Osteocyte (in vitro differentiated cells): Measurements from ENCODE around the gene ADAM8. TPM values are rescaled to one million over a fixed set of nuclear protein-coding genes. Genes with fewer than 3 reads are reported as not detected.

Experiments used
- DNase-seq: peaks from one replicate; pipeline ENCODE4 v3.0.0; 2021; ENCODE audit warnings: mixed read lengths; ENCODE audit not compliant: unreplicated experiment; ENCODE audit errors: extremely low spot score
- H3K27ac Mint-ChIP-seq: one replicate; pipeline ENCODE4 v1.8.0; 2021; ENCODE audit warnings: mild to moderate bottlenecking, mixed read lengths; ENCODE audit not compliant: unreplicated experiment
- H3K27me3 Mint-ChIP-seq: one replicate; pipeline ENCODE4 v1.8.0; 2021; ENCODE audit warnings: mixed read lengths; ENCODE audit not compliant: unreplicated experiment
- H3K36me3 Mint-ChIP-seq: one replicate; pipeline ENCODE4 v1.8.0; 2021; ENCODE audit warnings: mixed read lengths; ENCODE audit not compliant: unreplicated experiment
- H3K4me1 Mint-ChIP-seq: one replicate; pipeline ENCODE4 v1.8.0; 2021; ENCODE audit warnings: mixed read lengths; ENCODE audit not compliant: unreplicated experiment
- H3K4me3 Mint-ChIP-seq: one replicate; pipeline ENCODE4 v1.8.0; 2021; ENCODE audit warnings: mild to moderate bottlenecking, moderate library complexity, mixed read lengths; ENCODE audit not compliant: unreplicated experiment
- H3K9me3 Mint-ChIP-seq: one replicate; pipeline ENCODE4 v1.8.0; 2021; ENCODE audit warnings: mixed read lengths; ENCODE audit not compliant: unreplicated experiment
- CTCF ChIP-seq: fragments of 200-600 bp; sonication (generic); IDR thresholded peaks from 2 replicates; pipeline ENCODE4 v1.5.0; 2021; ENCODE audit warnings: antibody characterized with exemption, mild to moderate bottlenecking, moderate library complexity
- total RNA-seq: library from RNA; stranded (reverse); gene quantifications from 2 replicates; pipeline ENCODE4 v1.2.1, GENCODE V29; 2021

The ADAM8 gene
- total RNA-seq, 1 donor from 2014 or later = 2.9 TPM

GRCh38 chr10:133313192-133313591, 36.5 kb upstream of the ADAM8 start:
- Mint-ChIP-seq H3K9me3 (no peaks in the 10 kb centered on the region), H3K27me3 (no peaks in the 10 kb centered on the region), H3K4me1 (no peaks in the 10 kb centered on the region), H3K4me3 (no peak overlapping the region), H3K27ac (no peak overlapping the region), H3K36me3 (peaks cover 10% of the 10 kb centered on the region)
- DNase-seq = no peak
- no peak for TF ChIP-seq CTCF

- peaks cover 3% of the 10 kb centered on the region for H3K4me1 Mint-ChIP-seq
- H3K36me3 Mint-ChIP-seq = peaks cover 10% of the 10 kb centered on the region
- TF ChIP-seq CTCF = no peak
- no peaks in the 10 kb centered on the region for H3K27me3 Mint-ChIP-seq
- no peak overlapping the region for H3K4me3 Mint-ChIP-seq
- no peak overlapping the region for H3K27ac Mint-ChIP-seq
- no peaks in the 10 kb centered on the region for H3K9me3 Mint-ChIP-seq
- DNase-seq = no peak
These were observed 36.1 kb upstream of the ADAM8 start for GRCh38 chr10:133312769-133313145.

- Mint-ChIP-seq H3K4me1 (peaks cover 9% of the 10 kb centered on the region), H3K9me3 (no peaks in the 10 kb centered on the region), H3K36me3 (peaks cover 10% of the 10 kb centered on the region), H3K4me3 (no peak overlapping the region), H3K27ac (no peak overlapping the region), H3K27me3 (no peaks in the 10 kb centered on the region)
- no peak for TF ChIP-seq CTCF
- no peak for DNase-seq
These were observed 35.5 kb upstream of the ADAM8 start for GRCh38 chr10:133312016-133312768.

GRCh38 chr10:133311570-133311969, 34.9 kb upstream of the ADAM8 start:
- H3K27me3 Mint-ChIP-seq = no peaks in the 10 kb centered on the region
- peaks cover 14% of the 10 kb centered on the region for H3K4me1 Mint-ChIP-seq
- no peak for TF ChIP-seq CTCF
- H3K36me3 Mint-ChIP-seq = peaks cover 10% of the 10 kb centered on the region
- H3K9me3 Mint-ChIP-seq = no peaks in the 10 kb centered on the region
- DNase-seq = no peak
- H3K4me3 Mint-ChIP-seq = no peak overlapping the region
- H3K27ac Mint-ChIP-seq = no peak overlapping the region

GRCh38 chr10:133310789-133311188, 34.1 kb upstream of the ADAM8 start:
- H3K27ac Mint-ChIP-seq = no peak overlapping the region
- no peak for TF ChIP-seq CTCF
- no peak for DNase-seq

More at GRCh38 chr10:133310789-133311188, 34.1 kb upstream of the ADAM8 start:
- Mint-ChIP-seq H3K36me3 (peaks cover 10% of the 10 kb centered on the region), H3K4me3 (peak overlapping the region; percentile 22), H3K27me3 (no peaks in the 10 kb centered on the region), H3K9me3 (no peaks in the 10 kb centered on the region), H3K4me1 (peaks cover 14% of the 10 kb centered on the region)
